ENCODE measurements around the gene PCDHGA3.
"Not testable (repeated sequence)": the region's sequence is repeated elsewhere in the genome, so short reads cannot be mapped to it uniquely, and the experiment has no call there.

Gene PCDHGA3

DNA sequence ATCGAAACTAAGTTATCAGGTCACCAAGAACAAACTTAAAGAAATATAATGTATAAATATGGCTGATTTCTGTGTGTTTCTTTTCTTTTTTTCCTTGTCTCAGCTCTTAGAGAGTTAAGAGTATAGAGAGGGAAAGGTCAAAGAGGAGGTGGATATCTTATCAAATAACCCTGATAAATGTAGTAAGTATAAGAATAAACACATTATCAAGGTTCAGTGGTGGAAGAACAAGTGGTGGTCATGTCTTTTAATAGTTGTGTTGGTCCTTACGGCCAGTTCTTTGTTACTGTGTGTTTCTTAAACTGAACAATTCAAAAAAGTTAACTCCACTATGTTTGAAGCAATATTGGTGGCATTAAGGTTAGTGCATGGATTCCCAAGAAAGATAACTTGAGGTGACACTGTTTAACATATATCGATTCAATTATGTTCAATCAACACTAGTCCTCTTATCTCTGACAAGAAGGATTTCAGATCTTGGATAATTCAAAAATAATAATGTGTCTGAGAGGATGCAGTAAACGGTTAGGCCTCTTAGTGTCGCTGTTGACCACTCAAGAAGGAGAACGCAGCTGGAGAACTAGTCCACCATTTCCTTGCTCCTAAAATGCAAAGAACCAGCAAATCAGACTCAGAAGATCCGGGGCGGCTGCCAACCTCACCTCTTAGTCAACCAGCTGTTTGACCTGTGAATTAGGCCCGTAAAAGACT lies at the start of gene PCDHGA3:
Gene PCDHGA3 (plus strand): TSS at position 588 of the 711 bp plus-strand sequence. CDS start 205 bp downstream, outside the sequence.
- no peak for DNase-seq (ENCODE audit: low spot score)
- no peak for FAIRE-seq

DNA sequence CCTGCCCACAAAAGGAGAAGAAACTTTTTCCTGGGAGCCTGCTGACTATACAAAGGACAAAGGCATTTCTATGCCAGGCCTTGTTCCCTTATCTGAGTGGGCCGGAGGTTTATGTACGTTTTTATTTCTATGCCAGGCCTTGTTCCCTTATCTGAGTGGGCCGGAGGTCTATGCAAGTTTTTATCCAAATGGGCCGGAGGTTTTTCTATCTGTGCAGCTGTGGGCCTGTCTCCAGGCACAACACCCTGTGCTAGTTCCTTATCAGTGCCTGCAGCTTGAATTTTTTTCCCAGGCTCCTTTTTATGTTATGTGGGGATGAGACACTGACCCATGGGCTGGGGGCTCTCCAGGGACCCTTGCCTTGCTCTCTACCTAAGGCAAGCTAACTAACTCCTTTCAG lies 45.3 kb upstream of the PCDHGA3 start:
- DNase-seq (ENCODE audit: low spot score) (no peak), FAIRE-seq (no peak)

DNA sequence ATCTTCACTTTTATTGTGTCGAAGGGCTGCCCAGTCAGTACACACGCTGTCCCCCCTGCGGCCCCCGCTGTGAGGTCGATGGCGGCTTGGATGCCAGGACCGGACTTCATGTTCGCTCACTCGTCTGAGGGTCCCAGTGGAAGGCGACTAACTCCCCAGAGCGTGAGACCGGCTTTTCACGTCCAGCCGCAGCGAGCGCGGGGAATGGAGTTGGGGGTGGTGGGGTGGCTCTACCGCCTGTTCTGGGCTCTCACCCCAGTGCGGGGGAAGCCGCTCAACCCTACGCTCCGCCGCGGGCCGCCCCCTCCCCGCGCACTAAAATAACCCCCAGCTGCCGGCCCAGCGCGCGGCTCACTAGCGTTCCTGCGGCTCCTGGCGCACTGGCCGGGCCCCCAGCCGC lies 39.9 kb upstream of the PCDHGA3 start, which contains the start of gene SLC25A2:
Gene SLC25A2 (minus strand): TSS at position 294 of the 400 bp plus-strand sequence. CDS start 184 bp downstream, at position 110.
- FAIRE-seq (no peak), DNase-seq (ENCODE audit: low spot score) (no peak)

DNA sequence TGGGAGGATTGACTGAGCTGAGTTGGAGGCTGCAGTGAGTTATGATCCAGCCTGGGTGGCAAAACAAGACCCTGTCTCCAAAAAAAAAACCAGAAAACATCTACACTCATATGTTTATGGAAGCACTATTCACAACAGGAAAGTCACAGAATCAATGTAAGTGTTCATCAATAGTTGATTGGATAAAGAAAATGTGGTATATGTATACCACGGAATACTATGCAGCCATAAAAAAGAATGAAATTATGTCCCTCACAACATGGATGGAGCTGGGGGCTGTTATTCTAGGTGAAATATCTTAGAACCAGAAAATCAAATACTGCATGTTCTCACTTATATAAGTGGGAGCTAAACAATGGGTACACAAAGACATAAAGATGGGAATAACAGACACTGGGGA lies 37.0 kb upstream of the PCDHGA3 start:
- FAIRE-seq (no peak), DNase-seq (ENCODE audit: low spot score) (no peak)

DNA sequence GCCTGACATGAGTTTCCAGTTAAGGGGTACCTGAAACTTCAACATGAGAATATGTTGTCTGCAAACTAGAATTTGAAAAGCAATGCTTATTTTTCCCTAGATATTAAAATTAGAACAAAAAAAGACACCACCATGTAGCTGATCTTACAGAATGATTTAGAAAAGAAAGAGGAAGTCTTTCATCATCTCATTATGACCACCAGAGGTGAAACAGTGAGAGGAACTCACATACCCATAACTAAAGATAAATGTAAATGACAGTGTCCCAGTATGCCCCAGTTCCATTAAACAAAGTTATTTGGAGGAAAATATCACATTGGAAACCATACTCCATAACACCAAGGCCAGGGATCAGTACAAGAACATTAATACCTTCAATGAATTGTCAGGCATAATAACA lies 29.9 kb upstream of the PCDHGA3 start:
- FAIRE-seq (no peak), DNase-seq (ENCODE audit: low spot score) (no peak)

- not testable (repeated sequence) for DNase-seq (ENCODE audit: low spot score); FAIRE-seq
Observed at GRCh38 chr5:141316963-141317362, 26.7 kb upstream of the PCDHGA3 start.

DNA sequence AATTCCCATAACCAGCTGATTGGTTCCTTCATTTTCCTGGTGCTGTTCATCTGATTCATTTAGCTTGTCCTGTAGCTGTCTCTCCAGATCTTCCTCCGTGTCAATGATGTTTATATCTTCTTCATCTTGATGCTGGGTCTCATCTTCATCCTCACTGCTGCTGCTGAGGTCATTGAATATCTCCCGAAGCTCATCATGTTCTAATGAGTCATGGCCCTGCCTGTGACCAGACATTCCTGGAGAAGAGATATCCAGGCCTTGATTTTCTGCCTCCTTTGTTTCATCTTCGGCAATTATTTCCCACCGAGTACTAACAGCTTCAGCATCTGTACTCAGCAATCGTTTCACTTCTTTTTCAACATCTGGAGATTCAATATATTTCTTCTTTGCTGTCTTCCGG lies 24.4 kb upstream of the PCDHGA3 start:
- FAIRE-seq (no peak), DNase-seq (ENCODE audit: low spot score) (no peak)

- DNase-seq (ENCODE audit: low spot score), result no peak
- FAIRE-seq, result no peak
Observed at GRCh38 chr5:141319699-141320098, 23.9 kb upstream of the PCDHGA3 start.

GRCh38 chr5:141320225-141321169 lies 23.1 kb upstream of the PCDHGA3 start, which contains the start of gene TAF7:
Gene TAF7, minus strand, starts transcription at chr5:141320784. Its CDS starts 740 bp downstream, at chr5:141320044.
- DNase-seq (ENCODE audit: low spot score), result peak; percentile 84
- FAIRE-seq, result peak; percentile 72

DNA sequence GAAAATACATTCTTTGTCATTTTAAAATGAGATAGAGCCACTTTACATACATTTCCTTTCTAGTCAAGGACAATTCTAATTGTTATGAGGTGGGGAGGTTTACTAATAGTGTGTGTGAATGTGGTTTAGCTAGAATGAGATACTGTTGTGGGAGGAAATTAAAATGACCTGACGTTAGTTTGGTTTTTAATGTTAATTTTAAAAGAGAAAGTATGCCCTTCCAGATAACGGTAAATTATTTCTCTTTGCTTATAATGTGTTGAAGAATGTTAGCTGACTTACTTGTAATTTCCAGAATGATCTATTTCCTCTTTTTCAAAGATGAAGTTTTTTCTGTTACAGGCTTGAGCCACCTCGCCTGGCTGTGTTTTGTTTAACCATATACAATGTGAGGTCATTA lies 21.4 kb upstream of the PCDHGA3 start:
- no peak for FAIRE-seq
- no peak for DNase-seq (ENCODE audit: low spot score)

DNA sequence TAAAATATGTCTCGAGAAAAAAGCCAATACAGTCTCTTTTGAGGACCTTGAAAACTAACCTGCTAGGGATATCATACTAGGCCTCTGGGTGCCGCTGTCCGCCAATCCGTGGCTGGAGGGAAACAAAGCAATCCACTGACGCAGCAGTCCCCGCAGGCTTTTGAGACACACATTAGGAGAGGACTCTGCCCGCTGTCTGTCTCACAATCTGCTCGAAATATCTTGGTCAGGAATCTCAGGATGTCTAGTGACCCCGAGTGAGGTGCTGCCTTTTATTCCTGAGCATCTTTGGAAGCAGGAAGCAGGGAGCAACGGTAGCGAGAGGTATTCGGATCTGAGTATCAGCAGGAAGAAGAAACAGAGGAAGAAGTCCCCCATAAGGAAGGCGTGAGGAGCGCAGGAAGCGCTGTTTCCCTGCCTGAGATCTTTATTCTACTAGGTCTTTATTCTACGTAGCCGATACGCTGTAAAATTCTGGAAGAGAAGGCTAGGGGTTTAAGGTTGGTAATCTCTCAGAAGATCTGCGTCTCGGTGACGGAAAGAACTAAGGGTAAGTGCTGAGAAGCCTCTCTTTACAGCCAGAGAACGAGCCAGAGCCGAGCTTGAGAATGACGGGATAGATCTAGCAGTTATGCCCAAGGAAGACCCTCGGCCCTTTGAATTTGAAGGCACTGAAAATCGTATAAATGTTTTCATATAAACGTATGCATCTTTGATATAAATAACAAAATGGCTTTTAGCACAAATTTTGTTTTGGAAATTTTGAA lies 17.4 kb upstream of the PCDHGA3 start:
- DNase-seq (ENCODE audit: low spot score), result no peak
- no peak for FAIRE-seq

DNA sequence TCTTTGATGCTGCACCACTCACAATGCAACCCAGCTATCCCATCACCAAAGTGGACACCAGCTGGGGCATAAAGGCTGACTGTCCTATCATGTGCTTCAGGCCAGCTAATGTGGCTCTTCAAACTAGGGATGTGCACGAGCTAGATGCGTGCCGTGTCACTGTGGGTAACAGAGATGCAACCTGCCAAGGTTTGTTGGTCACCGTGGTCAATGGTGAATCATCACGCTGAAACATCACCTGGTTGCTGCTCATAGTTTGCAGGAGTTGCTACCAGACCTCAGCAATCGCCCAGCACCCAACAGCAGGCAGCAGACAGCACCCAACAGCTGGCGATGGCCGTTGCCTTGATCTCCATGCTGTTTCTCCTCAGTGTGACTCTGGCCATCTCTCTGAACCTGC lies 15.4 kb upstream of the PCDHGA3 start:
- DNase-seq (ENCODE audit: low spot score) (no peak), FAIRE-seq (no peak)

DNA sequence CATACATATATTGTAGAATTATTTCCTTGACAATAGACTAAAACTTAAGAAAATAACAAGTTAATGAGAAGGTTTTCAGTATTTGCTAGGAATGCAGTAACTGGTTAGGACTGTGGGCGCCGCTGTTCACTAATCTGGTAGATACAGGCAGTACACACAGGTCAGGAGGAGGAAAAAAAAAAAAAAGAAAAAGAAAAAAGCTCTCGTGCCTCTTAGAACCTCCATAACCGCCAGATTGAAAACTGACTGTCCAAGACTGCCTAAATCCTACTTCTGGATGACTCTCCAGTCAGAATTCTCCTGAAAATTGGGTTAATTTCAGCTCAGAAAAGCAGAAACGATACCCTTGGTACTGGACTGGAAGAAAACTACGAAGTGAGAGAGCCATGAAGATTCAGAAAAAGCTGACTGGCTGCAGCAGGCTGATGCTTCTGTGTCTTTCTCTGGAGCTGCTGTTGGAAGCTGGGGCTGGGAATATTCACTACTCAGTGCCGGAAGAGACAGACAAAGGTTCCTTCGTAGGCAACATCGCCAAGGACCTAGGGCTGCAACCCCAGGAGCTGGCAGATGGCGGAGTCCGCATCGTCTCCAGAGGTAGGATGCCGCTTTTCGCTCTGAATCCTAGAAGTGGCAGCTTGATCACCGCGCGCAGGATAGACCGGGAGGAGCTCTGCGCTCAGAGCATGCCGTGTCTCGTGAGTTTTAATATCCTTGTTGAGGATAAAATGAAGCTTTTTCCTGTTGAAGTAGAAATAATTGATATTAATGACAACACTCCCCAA lies 13.1 kb upstream of the PCDHGA3 start, which contains the start of gene PCDHGA1:
Gene PCDHGA1 (plus strand): TSS at position 216 of the 782 bp plus-strand sequence.
- DNase-seq (ENCODE audit: low spot score) (no peak), FAIRE-seq (no peak)

- not testable (repeated sequence) for FAIRE-seq; DNase-seq (ENCODE audit: low spot score)
Observed at GRCh38 chr5:141332571-141332970, 11.1 kb upstream of the PCDHGA3 start.

DNA sequence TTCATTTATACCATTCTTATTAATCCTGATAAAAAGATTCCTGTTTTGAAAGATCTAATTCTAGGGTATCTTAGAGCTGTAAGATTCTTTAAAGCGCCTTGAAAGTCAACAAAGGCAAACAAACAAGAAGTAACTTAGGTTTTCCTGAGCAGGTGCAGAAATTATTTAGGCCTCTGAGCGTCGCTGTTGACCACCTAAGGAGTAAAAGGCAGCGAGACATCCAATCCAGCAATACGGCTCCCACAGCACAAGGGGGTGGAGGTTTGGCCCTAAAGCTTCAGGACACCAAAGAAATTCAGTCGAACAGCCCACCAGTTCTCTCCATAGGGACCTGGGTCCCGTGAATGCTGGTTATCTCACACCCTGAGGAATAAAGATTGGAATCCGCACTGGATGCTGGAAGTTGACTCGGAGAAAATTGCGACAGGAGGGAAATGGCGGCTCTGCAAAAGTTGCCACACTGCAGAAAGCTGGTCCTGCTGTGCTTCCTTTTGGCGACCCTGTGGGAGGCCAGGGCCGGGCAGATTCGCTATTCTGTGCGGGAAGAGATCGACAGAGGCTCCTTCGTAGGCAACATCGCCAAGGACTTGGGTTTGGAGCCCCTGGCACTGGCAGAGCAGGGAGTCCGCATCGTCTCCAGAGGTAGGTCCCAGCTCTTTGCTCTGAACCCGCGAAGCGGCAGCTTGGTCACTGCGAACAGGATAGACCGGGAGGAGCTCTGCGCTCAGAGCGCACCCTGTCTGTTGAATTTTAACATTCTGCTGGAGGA lies 4.9 kb upstream of the PCDHGA3 start, which contains the start of gene PCDHGA2:
Gene PCDHGA2 (plus strand): TSS at position 223 of the 769 bp plus-strand sequence.
- FAIRE-seq, result no peak
- no peak for DNase-seq (ENCODE audit: low spot score)

DNA sequence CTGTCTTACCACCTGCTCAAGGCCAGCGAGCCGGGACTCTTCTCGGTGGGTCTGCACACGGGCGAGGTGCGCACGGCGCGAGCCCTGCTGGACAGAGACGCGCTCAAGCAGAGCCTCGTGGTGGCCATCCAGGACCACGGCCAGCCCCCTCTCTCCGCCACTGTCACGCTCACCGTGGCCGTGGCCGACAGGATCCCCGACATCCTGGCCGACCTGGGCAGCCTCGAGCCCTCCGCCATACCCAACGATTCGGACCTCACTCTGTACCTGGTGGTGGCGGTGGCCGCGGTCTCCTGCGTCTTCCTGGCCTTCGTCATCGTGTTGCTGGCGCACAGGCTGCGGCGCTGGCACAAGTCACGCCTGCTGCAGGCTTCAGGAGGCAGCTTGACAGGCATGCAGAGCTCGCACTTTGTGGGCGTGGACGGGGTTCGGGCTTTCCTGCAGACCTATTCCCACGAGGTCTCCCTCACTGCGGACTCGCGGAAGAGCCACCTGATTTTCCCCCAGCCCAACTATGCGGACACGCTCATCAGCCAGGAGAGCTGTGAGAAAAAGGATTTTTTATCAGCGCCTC lies 2.8 kb upstream of the PCDHGA3 start:
- not testable (repeated sequence) for FAIRE-seq; DNase-seq (ENCODE audit: low spot score)

DNA sequence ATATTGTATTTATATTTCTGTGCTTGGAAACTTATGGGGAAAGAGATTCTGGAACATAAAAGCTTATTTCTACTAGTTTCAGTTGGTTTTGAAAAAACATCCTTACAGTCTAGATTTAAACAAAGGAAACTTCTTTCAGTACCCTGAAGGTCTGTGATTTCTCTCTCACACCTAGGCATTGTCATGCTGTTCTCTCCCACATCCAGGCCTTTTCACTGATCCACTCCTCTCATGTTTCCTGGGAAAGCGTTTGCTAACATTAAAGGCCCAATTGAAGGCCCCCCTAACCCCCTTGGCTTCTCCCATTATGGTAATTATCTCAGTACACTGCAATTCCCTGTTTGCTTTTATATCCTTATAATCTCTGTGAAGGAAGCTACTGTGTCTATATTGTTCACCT lies 856 bp upstream of the PCDHGA3 start:
- no peak for FAIRE-seq
- no peak for DNase-seq (ENCODE audit: low spot score)

- FAIRE-seq (no peak), DNase-seq (ENCODE audit: low spot score) (no peak)
Observed at GRCh38 chr5:141343953-141344463, 379 bp downstream of the PCDHGA3 start.

- FAIRE-seq (no peak), DNase-seq (ENCODE audit: low spot score) (no peak)
Observed at GRCh38 chr5:141345327-141345726, 1.7 kb downstream of the PCDHGA3 start.
